ENCODE data around the gene OR52E8.

OR52E8 gene

GRCh38 chr11:5808500-5809121, 48.9 kb downstream of the OR52E8 start, which contains the start of gene OR52N2:
Gene OR52N2 (plus strand): TSS chr11:5808924. CDS start chr11:5820336, 11,412 bp downstream.
- DNase-seq (ENCODE audit: low read depth in 2 of 2), result peak; percentile 21 to 60

- no peak for DNase-seq (ENCODE audit: low read depth in 2 of 2)
Observed at GRCh38 chr11:5807580-5807979, 49.9 kb downstream of the OR52E8 start.

All from stimulated activated CD4-positive, alpha-beta T cell treated with anti-CD3 and anti-CD28 coated beads, Interleukin-15, amount 100 ng/mL, for 48 hours (primary cell).